Measurements from ENCODE around the gene NTN3.

DNA sequence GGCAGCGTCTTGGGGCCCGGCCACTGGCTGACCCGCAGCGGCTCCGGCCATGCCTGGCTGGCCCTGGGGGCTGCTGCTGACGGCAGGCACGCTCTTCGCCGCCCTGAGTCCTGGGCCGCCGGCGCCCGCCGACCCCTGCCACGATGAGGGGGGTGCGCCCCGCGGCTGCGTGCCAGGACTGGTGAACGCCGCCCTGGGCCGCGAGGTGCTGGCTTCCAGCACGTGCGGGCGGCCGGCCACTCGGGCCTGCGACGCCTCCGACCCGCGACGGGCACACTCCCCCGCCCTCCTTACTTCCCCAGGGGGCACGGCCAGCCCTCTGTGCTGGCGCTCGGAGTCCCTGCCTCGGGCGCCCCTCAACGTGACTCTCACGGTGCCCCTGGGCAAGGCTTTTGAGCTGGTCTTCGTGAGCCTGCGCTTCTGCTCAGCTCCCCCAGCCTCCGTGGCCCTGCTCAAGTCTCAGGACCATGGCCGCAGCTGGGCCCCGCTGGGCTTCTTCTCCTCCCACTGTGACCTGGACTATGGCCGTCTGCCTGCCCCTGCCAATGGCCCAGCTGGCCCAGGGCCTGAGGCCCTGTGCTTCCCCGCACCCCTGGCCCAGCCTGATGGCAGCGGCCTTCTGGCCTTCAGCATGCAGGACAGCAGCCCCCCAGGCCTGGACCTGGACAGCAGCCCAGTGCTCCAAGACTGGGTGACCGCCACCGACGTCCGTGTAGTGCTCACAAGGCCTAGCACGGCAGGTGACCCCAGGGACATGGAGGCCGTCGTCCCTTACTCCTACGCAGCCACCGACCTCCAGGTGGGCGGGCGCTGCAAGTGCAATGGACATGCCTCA, 773 bp downstream of the NTN3 start:
- TF ChIP-seq CTCF (conservative IDR thresholded peaks at IDR 0.05; ENCODE audit: low read depth, low read length), result no peak
- TF ChIP-seq POLR2A (IDR thresholded peaks at IDR 0.05; ENCODE audit: low read depth, low read length), result no peak
- no peak for TF ChIP-seq CEBPB (IDR thresholded peaks at IDR 0.05; ENCODE audit: low read depth, low read length)
- TF ChIP-seq MXI1 (IDR thresholded peaks at IDR 0.05; ENCODE audit: borderline replicate concordance, low read depth, low read length), result no peak
- no peak for TF ChIP-seq BHLHE40 (IDR thresholded peaks at IDR 0.05; ENCODE audit: low read depth, low read length)
- no peak for TF ChIP-seq RAD21 (IDR thresholded peaks at IDR 0.05; ENCODE audit: low read length)
- TF ChIP-seq SMC3 (IDR thresholded peaks at IDR 0.05; ENCODE audit: low read depth, low read length), result no peak
- no peak for TF ChIP-seq RCOR1 (IDR thresholded peaks at IDR 0.05; ENCODE audit: insufficient replicate concordance, low read length)
- TF ChIP-seq RFX5 (IDR thresholded peaks at IDR 0.05; ENCODE audit: low read depth, low read length), result no peak
- TF ChIP-seq MAZ (IDR thresholded peaks at IDR 0.05; ENCODE audit: borderline replicate concordance, low read depth, low read length), result no peak
- no peak for TF ChIP-seq USF2 (IDR thresholded peaks at IDR 0.05; ENCODE audit: low read depth, low read length)
- no peak for TF ChIP-seq MAFK (IDR thresholded peaks at IDR 0.05; ENCODE audit: low read depth, low read length)
- no peak for TF ChIP-seq CHD1 (IDR thresholded peaks at IDR 0.05; ENCODE audit: low read depth, low read length)
- TF ChIP-seq, protein P1, sequence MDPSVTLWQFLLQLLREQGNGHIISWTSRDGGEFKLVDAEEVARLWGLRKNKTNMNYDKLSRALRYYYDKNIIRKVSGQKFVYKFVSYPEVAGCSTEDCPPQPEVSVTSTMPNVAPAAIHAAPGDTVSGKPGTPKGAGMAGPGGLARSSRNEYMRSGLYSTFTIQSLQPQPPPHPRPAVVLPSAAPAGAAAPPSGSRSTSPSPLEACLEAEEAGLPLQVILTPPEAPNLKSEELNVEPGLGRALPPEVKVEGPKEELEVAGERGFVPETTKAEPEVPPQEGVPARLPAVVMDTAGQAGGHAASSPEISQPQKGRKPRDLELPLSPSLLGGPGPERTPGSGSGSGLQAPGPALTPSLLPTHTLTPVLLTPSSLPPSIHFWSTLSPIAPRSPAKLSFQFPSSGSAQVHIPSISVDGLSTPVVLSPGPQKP (IDR thresholded peaks at IDR 0.05; ENCODE audit: borderline replicate concordance, low read depth, low read length), result no peak

Data from IMR-90 (cell line).